Transverse colon (tissue), 4 donors: ENCODE data around the gene CCDC69. TPM values are rescaled to one million over a fixed set of nuclear protein-coding genes. Genes with fewer than 3 reads are reported as not detected.

Experiments
- DNase-seq: peaks from one replicate; pipeline ENCODE4 v3.0.0-alpha.2; 2019
- H3K27ac ChIP-seq, 4 donors: fragments of 200-600 bp; sonication (generic); 2 replicates each; pipeline ENCODE4 v1.5.1; 2016 to 2018; ENCODE audit warnings: inconsistent platforms in 4 of 4
- H3K27me3 ChIP-seq: fragments of 200-600 bp; sonication (generic); 2 replicates; pipeline ENCODE4 v1.5.1; 2017; ENCODE audit warnings: inconsistent platforms
- H3K36me3 ChIP-seq, 4 donors: fragments of 200-600 bp; sonication (generic); 2 replicates each; pipeline ENCODE4 v1.5.1; 2017 to 2019; ENCODE audit warnings: inconsistent platforms in 4 of 4
- H3K4me1 ChIP-seq, 4 donors: fragments of 200-600 bp; sonication (generic); 2 replicates each; pipeline ENCODE4 v1.5.1; 2017 to 2020; ENCODE audit warnings: inconsistent platforms in 4 of 4
- H3K4me3 ChIP-seq, 4 donors: fragments of 200-600 bp; sonication (generic); 1 replicate in 1 of 4; 2 replicates in 3 of 4; pipeline versions ENCODE4 v1.5.1 to v1.6.1; 2017 to 2019; ENCODE audit warnings: inconsistent platforms in 4 of 4
- H3K9me3 ChIP-seq, 2 donors: fragments of 200-600 bp; sonication (generic); 2 replicates each; pipeline ENCODE4 v1.5.1; 2017 to 2019; ENCODE audit warnings: inconsistent platforms in 2 of 2
- CTCF ChIP-seq, 5 experiments: fragments of 200-600 bp in 3 of 5; fragments of 450-650 bp in 2 of 5; sonication (generic) in 3 of 5; IDR thresholded peaks; 1 replicate in 2 of 5; 2 replicates in 3 of 5; pipeline ENCODE4 v1.5.1; 2016 to 2017; ENCODE audit warnings: antibody characterized with exemption in 5 of 5, inconsistent platforms in 3 of 5, mild to moderate bottlenecking in 2 of 5, moderate library complexity in 1 of 5
- EP300 ChIP-seq: sonication (generic); formaldehyde crosslinking; IDR thresholded peaks from one replicate; pipeline ENCODE4 v1.6.1; 2017; ENCODE audit warnings: antibody characterized with exemption, low read depth
- POLR2A ChIP-seq: fragments of 450-650 bp; IDR thresholded peaks from one replicate; pipeline ENCODE4 v1.6.1; 2016; ENCODE audit warnings: antibody characterized with exemption, mild to moderate bottlenecking, moderate library complexity
- POLR2AphosphoS5 ChIP-seq, 3 donors: sonication (generic); formaldehyde crosslinking; IDR thresholded peaks; one replicate each; pipeline ENCODE4 v1.6.1; 2016; ENCODE audit warnings: antibody characterized with exemption in 3 of 3
- WGBS, 2 donors: methylation state at CpG; one replicate each; pipeline ENCODE4 v1.1.5; 2018; ENCODE audit warnings: low coverage in 1 of 2; 5-methylcytosine and 5-hydroxymethylcytosine counted together
- in situ Hi-C, 4 donors: fragments of 200-750 bp; cut with MboI; loops; one replicate each; pipeline versions ENCODE4 v1.15.0 to v1.15.1; 2017; ENCODE audit warnings: low sequenced_read_pairs in 3 of 4, low pct_ligation_motif_present in 1 of 4, low pct_unique_long_range_greater_than_20kb in 1 of 4
- intact Hi-C: fragments of 100-400 bp; cut with DNase I; formaldehyde crosslinking; loops from one replicate; pipeline ENCODE4 v1.15.1; 2023; ENCODE audit warnings: low total_unique reads
- total RNA-seq, 4 donors: library from RNA; depleted of rRNA; stranded (reverse); fragments of >200 nt; gene quantifications; one replicate each; pipeline ENCODE4 v1.1.0, GENCODE V29; 2016

CCDC69 gene
- total RNA-seq, 4 donors from 2014 or later: 37.7 to 89.2 (median 62.1) TPM

DNA sequence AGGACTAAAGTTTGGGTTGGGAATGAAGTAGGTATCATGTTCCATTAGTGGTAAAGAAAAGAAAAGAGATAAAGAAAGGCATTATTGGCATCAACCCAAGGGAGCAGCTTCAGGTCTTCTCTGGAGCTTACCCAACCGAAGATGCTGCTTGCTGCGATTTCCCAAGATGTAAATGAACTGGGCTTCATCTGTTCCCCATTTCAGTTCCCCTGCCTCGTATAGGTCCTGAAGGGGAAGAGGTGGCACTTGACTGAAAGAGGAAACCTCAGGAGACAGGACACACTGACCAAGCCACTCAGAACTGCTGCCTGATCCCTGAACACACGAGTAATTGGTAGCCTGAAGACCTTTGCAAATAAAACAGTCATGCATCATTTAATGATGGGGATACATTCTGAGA, 90.9 kb downstream of the CCDC69 start:
- in situ Hi-C loops: loop anchor here in 1 of 4 donors (5.0 kb wide), 1 partner anchor 99 kb away; no protein-coding TSS in a partner anchor
- Histone ChIP-seq H3K4me3 (no peak overlapping the region), H3K36me3 (peaks cover 0 to 16% (median 2%) of the 10 kb centered on the region in 4 donors), H3K4me1 (no peaks in the 10 kb centered on the region), H3K27me3 (no peaks in the 10 kb centered on the region), H3K27ac (no peak overlapping the region), H3K9me3 (no peaks in the 10 kb centered on the region)
- no peak for TF ChIP-seq POLR2A
- no peak for TF ChIP-seq EP300
- TF ChIP-seq POLR2AphosphoS5 (IDR thresholded peaks at IDR 0.05): no peak
- no peak for TF ChIP-seq CTCF (IDR thresholded peaks at IDR 0.05)
- no peak for DNase-seq
- intact Hi-C loops: no loop called here
- 60 to 80% methylated on average over 1 to 4 of the region's 4 CpGs for WGBS, 2 donors

Other genes with a start within 250 kb of the CCDC69 start
- 100 to 1,000 TPM; 252 to 758 (median 352) TPM for gene GPX3, start 203.5 kb downstream of the CCDC69 start, total RNA-seq
- gene TNIP1, start 143.1 kb downstream of the CCDC69 start, total RNA-seq: 100 to 1,000 TPM in 3 of 4 donors, 10 to 100 TPM in 1; 63.9 to 296 (median 223) TPM
- 10 to 100 TPM; 19.1 to 79.0 (median 55.3) TPM for gene ANXA6, start 66.3 kb downstream of the CCDC69 start, total RNA-seq
- gene GM2A, start 29.1 kb upstream of the CCDC69 start, total RNA-seq: 10 to 100 TPM in 2 of 4 donors, 1 to 10 TPM in 2; 5.6 to 19.5 (median 11.2) TPM
- not detected for gene SLC36A3, start 79.7 kb upstream of the CCDC69 start, total RNA-seq
- gene SLC36A2, start 123.5 kb upstream of the CCDC69 start, total RNA-seq: not detected
- 10 to 100 TPM; 35.2 to 91.3 (median 69.8) TPM for gene SLC36A1, start 223.5 kb upstream of the CCDC69 start, total RNA-seq